Measurements from ENCODE around the gene GPR176. TPM values are rescaled to one million over a fixed set of nuclear protein-coding genes. Genes with fewer than 3 reads are reported as not detected.
A peak's percentile ranks its signal among the peaks of the same experiment; 100 is the strongest.

The GPR176 gene
- total RNA-seq, 4 donors from 2014 or later, result 4.3 to 15.0 (median 7.9) TPM

- no peak overlapping the region for H3K27ac ChIP-seq
- H3K9me3 ChIP-seq, result no peaks in the 10 kb centered on the region
- no peak for DNase-seq
- 7 to 9% methylated on average over 1 of the region's 1 CpG for WGBS, 2 donors
- H3K4me3 ChIP-seq (replicated peaks in 1 of 3), result no peak overlapping the region
- peaks cover 10% of the 10 kb centered on the region in 2 donors for H3K4me1 ChIP-seq
- no peaks in the 10 kb centered on the region for H3K27me3 ChIP-seq
- intact Hi-C loops (cut with DNase I), result loop anchor here (5.0 kb wide), 1 partner anchor 190 kb away; no protein-coding TSS in a partner anchor
- no peak for TF ChIP-seq CTCF (IDR thresholded peaks at IDR 0.05)
- TF ChIP-seq POLR2A (IDR thresholded peaks at IDR 0.05), result no peak
- H3K36me3 ChIP-seq, result no peaks in the 10 kb centered on the region
Observed at GRCh38 chr15:39787479-39787878, 132.6 kb downstream of the GPR176 start.

- WGBS, 2 donors, result 10 to 11% methylated on average over 5 of the region's 5 CpGs
- no peak for TF ChIP-seq POLR2A (IDR thresholded peaks at IDR 0.05)
- TF ChIP-seq CTCF (IDR thresholded peaks at IDR 0.05), result peak in 5 of 6 experiments; percentile 31 to 70 (median 60)
- no peak for DNase-seq
- Histone ChIP-seq H3K4me1 (peaks cover 10% of the 10 kb centered on the region in 2 donors), H3K4me3 (replicated peaks in 1 of 3) (no peak overlapping the region), H3K27ac (no peak overlapping the region), H3K36me3 (no peaks in the 10 kb centered on the region), H3K9me3 (no peaks in the 10 kb centered on the region), H3K27me3 (no peaks in the 10 kb centered on the region)
- intact Hi-C loops (cut with DNase I), result loop anchor here (5.0 kb wide), 1 partner anchor 191 kb away; no protein-coding TSS in a partner anchor
Observed at GRCh38 chr15:39786447-39787056, 133.5 kb downstream of the GPR176 start.

- Histone ChIP-seq H3K4me3 (replicated peaks in 1 of 3) (no peak overlapping the region), H3K4me1 (peaks cover 10% of the 10 kb centered on the region in 2 donors), H3K27me3 (no peaks in the 10 kb centered on the region), H3K9me3 (no peaks in the 10 kb centered on the region), H3K36me3 (no peaks in the 10 kb centered on the region), H3K27ac (no peak overlapping the region)
- intact Hi-C loops (cut with DNase I), result loop anchor here (5.0 kb wide), 1 partner anchor 191 kb away; no protein-coding TSS in a partner anchor
- no peak for TF ChIP-seq POLR2A (IDR thresholded peaks at IDR 0.05)
- DNase-seq, result no peak
- WGBS, 2 donors, result 87 to 90% methylated on average over 7 of the region's 7 CpGs
Observed at GRCh38 chr15:39785841-39786240, 134.2 kb downstream of the GPR176 start.

GRCh38 chr15:39785139-39785538 lies 134.9 kb downstream of the GPR176 start:
- Histone ChIP-seq H3K4me3 (replicated peaks in 1 of 3) (no peak overlapping the region), H3K36me3 (no peaks in the 10 kb centered on the region), H3K9me3 (no peaks in the 10 kb centered on the region), H3K27ac (no peak overlapping the region), H3K27me3 (no peaks in the 10 kb centered on the region), H3K4me1 (peaks cover 10% of the 10 kb centered on the region in 2 donors)
- 56 to 66% methylated on average over 10 of the region's 10 CpGs for WGBS, 2 donors
- no peak for TF ChIP-seq POLR2A (IDR thresholded peaks at IDR 0.05)
- no peak for TF ChIP-seq CTCF (IDR thresholded peaks at IDR 0.05)
- DNase-seq, result no peak
- intact Hi-C loops (cut with DNase I), result loop anchor here (5.0 kb wide), 1 partner anchor 192 kb away; no protein-coding TSS in a partner anchor

- intact Hi-C loops (cut with DNase I), result loop anchor here (5.0 kb wide), 1 partner anchor 193 kb away; no protein-coding TSS in a partner anchor
- H3K27me3 ChIP-seq, result no peaks in the 10 kb centered on the region
- H3K36me3 ChIP-seq, result no peaks in the 10 kb centered on the region
- WGBS, 2 donors, result 89 to 91% methylated on average over 2 of the region's 2 CpGs
- peaks cover 10% of the 10 kb centered on the region in 2 donors for H3K4me1 ChIP-seq
- H3K27ac ChIP-seq, result no peak overlapping the region
- no peak overlapping the region for H3K4me3 ChIP-seq (replicated peaks in 1 of 3)
- DNase-seq, result no peak
- TF ChIP-seq POLR2A (IDR thresholded peaks at IDR 0.05) (no peak), CTCF (IDR thresholded peaks at IDR 0.05) (no peak)
- H3K9me3 ChIP-seq, result no peaks in the 10 kb centered on the region
Observed at GRCh38 chr15:39784638-39785037, 135.4 kb downstream of the GPR176 start.

Data from thyroid gland (tissue), 4 donors.